Nephron (organoid): ENCODE measurements around the gene MGAM2.

Experiments used
- H3K27ac Mint-ChIP-seq, 3 experiments: 2 replicates each; pipeline ENCODE4 v1.8.0; 2020; ENCODE audit warnings: mixed read lengths in 3 of 3, mild to moderate bottlenecking in 2 of 3, moderate library complexity in 1 of 3
- H3K27me3 Mint-ChIP-seq: 2 replicates; pipeline ENCODE4 v1.8.0; 2021; ENCODE audit warnings: low read depth, mild to moderate bottlenecking, moderate library complexity, mixed read lengths
- H3K36me3 Mint-ChIP-seq: 2 replicates; pipeline ENCODE4 v1.8.0; 2020; ENCODE audit warnings: low read depth, mixed read lengths
- H3K4me1 Mint-ChIP-seq: 2 replicates; pipeline ENCODE4 v1.8.0; 2020; ENCODE audit warnings: mixed read lengths
- H3K4me3 Mint-ChIP-seq, 3 experiments: 2 replicates each; pipeline ENCODE4 v1.8.0; 2020; ENCODE audit warnings: mild to moderate bottlenecking in 3 of 3, mixed read lengths in 3 of 3, moderate library complexity in 2 of 3
- H3K9me3 Mint-ChIP-seq: 2 replicates; pipeline ENCODE4 v1.8.0; 2020; ENCODE audit warnings: mixed read lengths
- TF ChIP-seq, protein P1 (sequence below), 3 experiments: fragments of 200-600 bp; sonication (generic); IDR thresholded peaks; one replicate each; pipeline ENCODE4 v1.5.0; 2021; ENCODE audit warnings: antibody characterized with exemption in 3 of 3; ENCODE audit not compliant: unreplicated experiment in 3 of 3

The MGAM2 gene

DNA sequence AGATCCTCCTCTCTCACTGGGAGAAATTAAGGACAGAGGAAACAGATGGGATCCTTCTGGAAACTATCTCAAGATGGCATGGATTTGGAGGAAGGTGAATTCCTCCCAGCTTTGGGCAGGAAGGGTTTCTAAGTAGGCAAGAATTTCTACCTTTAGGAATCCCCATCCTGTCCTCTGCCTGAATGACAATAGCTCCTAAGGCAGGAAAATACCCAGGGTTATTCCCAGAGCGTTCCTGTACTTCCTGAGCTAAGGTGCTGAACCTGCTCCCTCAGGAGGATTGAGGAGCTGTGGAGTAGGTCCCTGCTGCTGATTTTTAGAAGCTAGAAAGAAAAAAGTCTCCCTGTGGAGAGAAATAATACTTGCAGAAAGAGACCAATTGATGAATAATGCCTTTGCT, 568 bp downstream of the MGAM2 start:
- Mint-ChIP-seq H3K36me3 (no peaks in the 10 kb centered on the region), H3K4me3 (no peak overlapping the region), H3K4me1 (no peaks in the 10 kb centered on the region), H3K27ac (no peak overlapping the region), H3K9me3 (no peaks in the 10 kb centered on the region), H3K27me3 (no peaks in the 10 kb centered on the region)
- TF ChIP-seq, protein P1, sequence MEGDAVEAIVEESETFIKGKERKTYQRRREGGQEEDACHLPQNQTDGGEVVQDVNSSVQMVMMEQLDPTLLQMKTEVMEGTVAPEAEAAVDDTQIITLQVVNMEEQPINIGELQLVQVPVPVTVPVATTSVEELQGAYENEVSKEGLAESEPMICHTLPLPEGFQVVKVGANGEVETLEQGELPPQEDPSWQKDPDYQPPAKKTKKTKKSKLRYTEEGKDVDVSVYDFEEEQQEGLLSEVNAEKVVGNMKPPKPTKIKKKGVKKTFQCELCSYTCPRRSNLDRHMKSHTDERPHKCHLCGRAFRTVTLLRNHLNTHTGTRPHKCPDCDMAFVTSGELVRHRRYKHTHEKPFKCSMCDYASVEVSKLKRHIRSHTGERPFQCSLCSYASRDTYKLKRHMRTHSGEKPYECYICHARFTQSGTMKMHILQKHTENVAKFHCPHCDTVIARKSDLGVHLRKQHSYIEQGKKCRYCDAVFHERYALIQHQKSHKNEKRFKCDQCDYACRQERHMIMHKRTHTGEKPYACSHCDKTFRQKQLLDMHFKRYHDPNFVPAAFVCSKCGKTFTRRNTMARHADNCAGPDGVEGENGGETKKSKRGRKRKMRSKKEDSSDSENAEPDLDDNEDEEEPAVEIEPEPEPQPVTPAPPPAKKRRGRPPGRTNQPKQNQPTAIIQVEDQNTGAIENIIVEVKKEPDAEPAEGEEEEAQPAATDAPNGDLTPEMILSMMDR (IDR thresholded peaks at IDR 0.05; ENCODE audit: unreplicated experiment in 3 of 3): no peak

- no peaks in the 10 kb centered on the region for H3K9me3 Mint-ChIP-seq
- no peak overlapping the region for H3K27ac Mint-ChIP-seq
- H3K36me3 Mint-ChIP-seq: no peaks in the 10 kb centered on the region
- TF ChIP-seq, protein P1 (IDR thresholded peaks at IDR 0.05; ENCODE audit: unreplicated experiment in 3 of 3): no peak
- no peaks in the 10 kb centered on the region for H3K27me3 Mint-ChIP-seq
- no peak overlapping the region for H3K4me3 Mint-ChIP-seq
- no peaks in the 10 kb centered on the region for H3K4me1 Mint-ChIP-seq
These were observed 2.7 kb downstream of the MGAM2 start for GRCh38 chr7:142114207-142114606.

- no peaks in the 10 kb centered on the region for H3K36me3 Mint-ChIP-seq
- no peak overlapping the region for H3K27ac Mint-ChIP-seq
- no peaks in the 10 kb centered on the region for H3K27me3 Mint-ChIP-seq
- H3K9me3 Mint-ChIP-seq: no peaks in the 10 kb centered on the region
- TF ChIP-seq, protein P1 (IDR thresholded peaks at IDR 0.05; ENCODE audit: unreplicated experiment in 3 of 3): no peak
- H3K4me3 Mint-ChIP-seq: no peak overlapping the region
- H3K4me1 Mint-ChIP-seq: no peaks in the 10 kb centered on the region
These were observed 9.0 kb downstream of the MGAM2 start for GRCh38 chr7:142120524-142120923.

DNA sequence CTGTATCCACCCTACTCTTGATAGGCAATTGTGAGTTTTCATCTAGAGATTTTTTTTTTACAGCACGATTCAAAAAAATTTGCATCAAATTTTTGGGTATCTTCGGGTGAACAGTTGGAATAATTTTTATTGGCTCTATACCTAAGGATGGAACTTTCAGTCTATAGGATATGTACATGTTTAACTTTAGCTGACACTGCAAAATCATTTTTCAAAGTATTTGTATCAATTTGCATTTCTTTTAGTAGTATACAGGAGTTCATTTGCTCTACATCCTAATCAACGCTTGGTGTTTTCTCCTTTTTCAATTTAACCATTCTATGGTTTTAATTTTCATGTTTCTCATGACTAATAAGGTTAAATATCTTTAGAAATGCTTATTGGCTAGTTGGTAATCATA, 11.7 kb downstream of the MGAM2 start:
- Mint-ChIP-seq H3K27ac (no peak overlapping the region), H3K4me3 (no peak overlapping the region), H3K27me3 (no peaks in the 10 kb centered on the region), H3K9me3 (no peaks in the 10 kb centered on the region), H3K36me3 (no peaks in the 10 kb centered on the region), H3K4me1 (no peaks in the 10 kb centered on the region)
- TF ChIP-seq, protein P1 (IDR thresholded peaks at IDR 0.05; ENCODE audit: unreplicated experiment in 3 of 3): no peak

DNA sequence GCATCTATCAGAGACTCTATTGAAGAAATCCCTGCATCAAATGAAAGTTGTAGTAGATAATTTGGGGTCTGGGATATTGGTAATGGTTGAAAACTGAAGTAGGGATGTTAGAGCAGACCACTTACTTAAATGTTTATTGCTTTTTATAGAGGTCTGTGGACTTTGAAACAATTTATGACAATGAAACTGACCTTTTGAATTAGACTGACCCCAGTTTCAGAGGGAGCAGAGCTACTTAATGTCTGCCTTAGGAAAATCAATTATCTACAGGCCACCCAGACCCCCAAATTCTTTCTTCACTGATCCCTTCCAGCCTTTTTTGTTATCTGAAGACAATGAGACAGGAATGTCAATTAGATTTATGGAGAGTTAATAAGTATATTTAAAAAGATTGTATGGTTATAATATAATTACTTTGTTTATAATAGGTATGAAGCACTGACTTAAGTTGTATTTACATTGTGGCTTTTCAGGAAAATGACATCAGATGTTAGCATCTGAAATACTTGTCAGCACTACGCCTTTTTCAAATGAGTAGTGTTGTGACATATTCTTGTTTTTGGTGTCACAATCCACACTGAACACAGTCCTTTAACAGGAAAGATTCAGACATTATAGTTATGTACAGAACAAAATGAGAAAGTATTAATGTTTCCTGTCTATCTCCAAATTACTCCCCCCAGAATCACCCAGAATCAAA, 13.9 kb downstream of the MGAM2 start:
- Mint-ChIP-seq H3K27me3 (no peaks in the 10 kb centered on the region), H3K9me3 (no peaks in the 10 kb centered on the region), H3K36me3 (no peaks in the 10 kb centered on the region), H3K4me3 (no peak overlapping the region), H3K27ac (no peak overlapping the region), H3K4me1 (no peaks in the 10 kb centered on the region)
- TF ChIP-seq, protein P1 (IDR thresholded peaks at IDR 0.05; ENCODE audit: unreplicated experiment in 3 of 3): no peak

DNA sequence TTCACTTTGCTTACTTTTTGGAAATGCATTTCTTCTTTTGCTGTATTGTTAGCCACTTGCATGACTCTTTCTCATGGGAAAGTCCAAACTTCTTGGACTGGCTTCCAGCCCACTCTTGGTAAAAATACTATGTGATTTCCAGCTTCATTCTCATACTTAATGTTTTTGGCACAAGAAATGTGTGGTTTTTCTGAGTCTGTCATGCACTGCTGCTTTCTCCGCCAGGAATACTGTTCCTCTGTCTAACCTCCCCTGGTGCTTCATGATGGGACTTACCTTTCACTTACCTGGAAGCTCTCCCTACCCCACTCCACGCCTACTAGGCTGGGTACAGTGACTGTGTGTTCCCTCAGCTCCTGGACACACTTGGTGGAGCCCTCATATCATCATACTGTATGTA, 18.7 kb downstream of the MGAM2 start:
- Mint-ChIP-seq H3K4me3 (no peak overlapping the region), H3K4me1 (no peaks in the 10 kb centered on the region), H3K27me3 (no peaks in the 10 kb centered on the region), H3K36me3 (no peaks in the 10 kb centered on the region), H3K9me3 (no peaks in the 10 kb centered on the region), H3K27ac (no peak overlapping the region)
- TF ChIP-seq, protein P1 (IDR thresholded peaks at IDR 0.05; ENCODE audit: unreplicated experiment in 3 of 3): no peak
